Gastrocnemius medialis (tissue), 4 donors: Measurements from ENCODE around the gene SHC2.

Source experiments
- CTCF ChIP-seq, 5 experiments: fragments of 450-650 bp in 3 of 5; fragments of 200-600 bp in 2 of 5; sonication (generic) in 2 of 5; IDR thresholded peaks in 4 of 5; conservative IDR thresholded peaks in 1 of 5; 1 replicate in 4 of 5; 2 replicates in 1 of 5; pipeline ENCODE4 v1.5.1; 2016 to 2019; ENCODE audit warnings: antibody characterized with exemption in 5 of 5, mild to moderate bottlenecking in 3 of 5, moderate library complexity in 3 of 5
- POLR2A ChIP-seq, 2 donors: fragments of 450-650 bp; IDR thresholded peaks; one replicate each; pipeline ENCODE4 v1.6.1; 2017; ENCODE audit warnings: antibody characterized with exemption in 2 of 2, mild to moderate bottlenecking in 2 of 2, moderate library complexity in 2 of 2

GRCh38 chr19:483332-484072, 22.7 kb upstream of the SHC2 start:
- TF ChIP-seq CTCF (IDR thresholded peaks at IDR 0.05 in 4 of 5, conservative IDR thresholded peaks at IDR 0.05 in 1 of 5) (no peak), POLR2A (IDR thresholded peaks at IDR 0.05) (no peak)
